Embryonic facial prominence (tissue), 1 donor: Measurements from ENCODE around the gene ISG20L2.
"Not testable (repeated sequence)": the region's sequence is repeated elsewhere in the genome, so short reads cannot be mapped to it uniquely, and the experiment has no call there.

Experiments
- DNase-seq: peaks from one replicate; pipeline ENCODE4 v3.0.0-alpha.2; 2016; ENCODE audit errors: extremely low spot score

The ISG20L2 gene

DNA sequence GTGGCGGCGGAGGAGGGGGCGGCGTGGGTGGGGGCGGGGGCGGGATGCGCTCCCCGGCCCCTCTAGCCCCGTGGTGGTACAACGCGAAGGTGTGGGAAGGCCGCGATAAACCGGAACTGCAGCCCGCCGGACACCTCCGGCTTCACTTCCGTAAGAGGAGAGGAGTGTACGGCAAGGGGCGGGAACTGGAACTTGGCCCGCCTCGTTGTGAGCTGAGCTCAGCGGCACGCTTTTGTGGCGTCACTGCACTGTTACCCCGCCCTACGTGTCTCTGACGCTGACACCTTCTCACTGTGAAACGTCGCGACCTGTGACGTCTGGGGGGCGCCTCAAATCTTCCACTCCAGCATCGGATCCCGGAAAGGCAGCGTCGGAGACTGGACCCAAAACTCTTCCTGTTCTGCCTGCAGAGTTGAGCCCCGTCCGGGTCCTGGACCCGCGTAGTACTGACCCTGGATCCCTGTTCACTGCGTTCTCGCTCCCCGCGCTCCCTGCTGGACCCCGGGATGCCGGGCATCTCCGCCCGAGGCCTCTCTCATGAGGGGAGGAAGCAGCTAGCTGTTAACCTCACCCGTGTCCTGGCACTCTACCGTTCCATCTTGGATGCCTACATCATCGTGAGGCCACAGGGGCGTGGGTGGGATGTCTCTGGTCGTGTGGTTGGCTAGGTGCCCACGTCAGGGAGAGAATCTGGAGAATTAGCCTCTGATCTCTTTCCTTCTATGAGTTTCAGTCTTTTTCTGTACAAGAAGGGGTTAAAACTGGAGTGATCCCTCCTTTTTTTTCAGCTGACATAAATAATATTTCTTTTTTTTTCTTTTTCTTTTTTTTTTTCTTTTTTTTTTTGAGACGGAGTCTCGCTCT is at the start of gene ISG20L2:
TSS of gene ISG20L2 (minus strand) at position 168 of the 864 bp plus-strand sequence. CDS start 1,114 bp downstream, outside the sequence.
- peak; percentile 96 for DNase-seq

- no peak for DNase-seq
Measured at GRCh38 chr1:156777573-156777972, 49.0 kb upstream of the ISG20L2 start.

DNA sequence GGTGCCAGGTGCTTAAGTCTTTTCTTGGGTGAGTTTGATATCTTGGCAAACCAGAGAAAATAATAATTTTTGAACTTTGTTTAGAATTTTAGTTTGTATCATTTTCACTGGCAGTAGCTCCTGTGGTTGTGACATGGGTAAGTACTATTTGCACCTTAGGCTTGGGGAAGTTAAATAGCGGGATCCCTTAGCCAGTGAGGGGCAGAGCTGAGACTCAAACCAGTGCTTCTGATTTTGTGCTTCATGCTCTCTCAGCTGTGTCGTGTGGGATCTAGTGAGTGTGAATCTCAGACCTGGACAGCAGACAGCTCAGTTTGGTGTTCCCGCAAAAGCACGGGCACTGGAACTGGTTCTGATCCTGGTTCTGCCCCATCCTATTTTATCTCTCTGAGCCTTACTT is 48.4 kb upstream of the ISG20L2 start:
- no peak for DNase-seq

GRCh38 chr1:156775799-156776198 is 47.2 kb upstream of the ISG20L2 start:
- DNase-seq, result no peak

DNA sequence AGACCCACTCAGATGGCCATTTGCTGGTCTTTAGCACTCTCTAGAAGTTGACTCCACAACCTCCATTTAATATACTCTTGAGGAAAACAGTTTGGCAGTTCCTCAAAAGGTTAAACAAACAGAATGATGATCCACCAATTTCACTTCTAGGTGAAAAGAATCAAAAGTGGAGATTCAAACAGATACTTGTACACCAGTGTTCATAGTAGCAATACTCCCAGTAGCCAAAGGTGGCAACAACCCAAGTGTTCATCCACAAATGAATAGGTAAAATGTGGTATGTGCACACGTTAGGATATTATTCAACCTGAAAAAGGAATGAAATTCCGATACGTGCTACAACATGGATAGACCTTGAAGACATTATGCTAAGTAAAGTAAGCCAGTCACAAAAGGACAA is 45.0 kb upstream of the ISG20L2 start:
- DNase-seq, result no peak

GRCh38 chr1:156772728-156773497 is 44.3 kb upstream of the ISG20L2 start:
- no peak for DNase-seq

DNA sequence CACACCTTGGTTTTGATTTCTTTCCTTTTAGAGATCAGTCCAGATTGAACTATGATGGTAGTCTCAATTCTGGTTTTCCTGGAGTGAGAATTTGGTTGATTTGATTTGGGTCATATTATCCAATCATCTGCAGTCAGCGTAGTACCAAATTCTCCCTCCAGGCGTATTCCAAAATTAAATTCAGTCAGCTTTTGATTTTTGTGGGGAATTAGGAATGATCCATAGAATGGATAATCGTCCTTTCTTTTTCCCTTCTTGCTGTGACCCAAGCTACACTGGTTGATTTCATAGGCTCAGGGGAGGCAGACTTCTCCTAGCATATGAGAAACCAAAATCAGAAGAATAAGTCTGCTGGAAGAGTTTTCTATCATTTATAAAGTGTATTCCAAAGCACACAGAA is 43.7 kb upstream of the ISG20L2 start:
- DNase-seq, result no peak

GRCh38 chr1:156768610-156769295 is 40.2 kb upstream of the ISG20L2 start:
- no peak for DNase-seq

GRCh38 chr1:156767879-156768604 is 39.5 kb upstream of the ISG20L2 start:
- DNase-seq, result no peak

DNA sequence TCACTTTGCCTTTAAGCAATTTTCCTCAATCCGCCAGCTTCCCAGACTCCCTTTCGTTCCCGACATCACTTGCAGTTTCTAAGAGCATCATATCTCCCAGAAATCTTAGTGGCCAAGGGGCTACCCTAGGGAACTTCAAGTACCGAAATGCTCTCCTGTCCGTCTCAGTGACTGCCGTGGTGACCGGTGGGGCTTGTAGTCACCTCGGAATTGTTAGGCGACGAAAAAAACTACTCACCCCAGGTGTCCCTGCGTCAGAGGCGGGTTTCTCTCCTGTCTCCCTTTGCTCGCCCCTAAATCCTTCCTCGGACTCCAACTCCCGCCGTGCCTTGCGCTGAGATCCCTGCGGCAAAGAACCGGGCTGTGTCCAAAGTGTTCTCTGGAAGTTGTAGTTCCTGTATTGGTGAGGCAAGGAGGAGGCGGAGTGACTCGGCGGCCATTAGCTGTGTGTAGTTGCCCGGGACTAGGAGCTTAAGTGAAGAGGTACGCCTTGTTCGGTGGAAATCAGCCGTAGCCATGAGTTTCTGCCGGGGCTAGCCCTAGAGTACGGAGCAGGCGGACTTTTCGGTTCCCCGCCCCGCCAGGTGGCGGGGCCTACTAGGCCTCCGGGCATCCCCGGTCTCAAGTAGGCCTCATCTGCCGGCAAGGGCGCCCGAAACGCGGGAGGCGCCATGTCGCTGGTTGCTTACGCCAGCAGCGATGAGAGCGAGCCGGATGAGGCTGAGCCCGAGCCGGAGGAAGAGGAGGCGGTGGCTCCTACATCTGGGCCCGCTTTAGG is 38.7 kb upstream of the ISG20L2 start, which contains the start of gene PRCC:
TSS of gene PRCC (plus strand) at position 435 of the 778 bp plus-strand sequence. CDS start at position 672, 237 bp downstream.
- peak; percentile 100 for DNase-seq

DNA sequence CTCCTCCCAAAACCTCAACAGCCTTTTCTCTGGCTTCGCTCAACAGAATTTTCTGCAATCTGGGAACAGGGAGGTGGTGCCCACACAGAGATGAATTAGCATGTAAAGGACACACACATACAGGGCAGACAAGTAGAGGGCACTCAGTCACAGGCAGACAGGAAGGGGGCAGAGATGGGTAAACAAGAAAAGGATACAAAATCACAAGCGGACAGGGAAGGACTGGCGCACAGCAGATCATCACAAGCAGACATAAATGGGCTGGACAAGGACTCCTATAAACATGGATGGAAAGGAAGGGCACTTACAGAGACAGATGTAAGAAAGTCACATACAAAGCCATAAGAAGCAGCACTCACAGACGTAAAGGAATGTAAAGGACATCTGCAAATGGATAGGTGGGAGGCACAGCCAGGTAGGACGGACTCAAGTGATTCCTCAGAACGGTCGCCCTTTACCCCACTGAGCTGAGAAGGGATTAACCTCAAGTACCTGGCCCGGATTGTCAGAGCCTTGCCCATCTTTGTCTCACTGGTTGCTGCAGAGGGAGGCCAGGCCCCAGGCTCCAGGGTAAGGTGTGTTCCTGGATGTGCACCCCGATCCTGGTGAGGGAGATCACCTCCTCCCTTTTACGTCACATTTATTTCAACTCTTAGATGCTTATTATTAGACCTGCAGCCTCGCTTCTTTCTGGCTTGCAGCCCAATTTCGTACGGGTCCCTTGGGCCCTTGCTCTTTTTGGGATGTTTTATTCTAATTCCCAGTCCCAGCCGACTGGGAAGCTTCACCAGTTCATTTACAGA is 37.9 kb upstream of the ISG20L2 start:
- DNase-seq, result no peak

DNA sequence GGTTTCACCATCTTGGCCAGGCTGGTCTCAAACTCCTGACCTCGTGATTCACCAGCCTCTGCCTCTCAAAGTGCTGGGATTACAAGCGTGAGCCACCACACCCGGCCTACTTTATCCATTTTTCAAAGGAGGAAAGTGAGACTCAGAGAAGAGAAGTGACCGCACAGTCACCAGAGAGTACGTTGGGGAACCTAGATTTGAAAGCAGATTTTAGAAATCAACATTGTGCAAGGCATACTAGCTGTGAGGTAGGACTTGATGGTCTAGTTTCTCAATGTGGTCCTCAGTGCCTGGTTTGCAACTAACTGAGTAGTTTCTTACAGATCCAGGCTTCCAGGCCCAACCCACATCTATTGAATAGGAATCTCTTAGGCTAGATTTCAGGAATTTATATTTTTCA is 37.1 kb upstream of the ISG20L2 start:
- no peak for DNase-seq

GRCh38 chr1:156765136-156765535 is 36.6 kb upstream of the ISG20L2 start:
- DNase-seq, result not testable (repeated sequence)

- DNase-seq, result no peak
Measured at GRCh38 chr1:156760796-156761104, 32.2 kb upstream of the ISG20L2 start.

DNA sequence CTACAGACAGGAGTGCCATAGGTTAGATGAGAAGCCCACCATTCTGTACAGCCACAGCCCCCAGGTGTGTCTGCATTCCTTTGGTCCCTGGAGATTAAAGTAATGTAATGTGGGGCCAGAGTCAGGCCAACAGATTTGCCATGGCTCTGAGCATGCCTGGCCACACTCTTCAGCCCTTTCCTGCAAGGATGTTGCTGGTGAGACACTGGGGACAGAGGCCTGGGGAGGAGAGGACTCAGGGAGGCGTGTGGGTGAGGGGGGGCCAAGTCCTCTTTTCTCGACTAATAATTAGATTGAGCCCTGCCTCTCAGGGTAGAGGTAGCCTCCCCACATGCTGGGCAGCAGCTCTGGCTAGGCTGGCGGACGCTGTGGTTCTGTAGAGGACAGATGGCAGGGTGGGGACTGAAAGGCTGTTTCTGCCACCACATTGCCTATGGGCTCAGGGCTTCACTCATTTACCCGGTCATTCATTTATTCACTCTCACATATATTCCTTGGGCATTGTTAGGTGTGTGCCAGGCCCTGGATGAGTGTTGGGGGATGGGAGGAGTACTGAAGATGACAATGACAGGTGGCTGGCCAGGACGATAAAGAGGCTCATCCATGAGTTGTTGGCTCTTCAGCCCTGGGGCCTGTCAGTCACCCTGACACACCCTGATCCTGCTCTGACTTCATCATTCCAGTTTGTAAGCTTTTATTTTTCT is 31.7 kb upstream of the ISG20L2 start:
- DNase-seq, result no peak

- DNase-seq, result not testable (repeated sequence)
Measured at GRCh38 chr1:156757572-156758253, 29.1 kb upstream of the ISG20L2 start.

DNA sequence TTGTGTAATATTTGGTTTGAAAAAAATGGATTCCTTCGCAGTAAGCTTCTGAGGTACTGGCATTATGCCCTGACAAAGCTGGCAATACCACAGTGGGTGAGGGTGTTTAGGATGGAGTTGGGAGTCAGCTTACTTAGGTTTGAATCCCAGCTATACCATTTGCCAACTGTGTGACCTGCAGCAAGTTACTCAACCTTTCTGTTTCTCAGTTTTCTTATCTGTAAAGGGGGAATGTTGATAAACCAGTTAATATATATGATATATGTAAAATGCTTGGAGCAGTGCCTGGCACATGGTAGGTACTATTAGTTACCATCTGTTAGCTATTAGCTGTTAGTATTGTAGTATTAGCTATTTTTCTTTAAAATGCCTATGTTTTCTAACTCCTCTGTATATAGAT is 27.8 kb upstream of the ISG20L2 start:
- DNase-seq, result no peak

- no peak for DNase-seq
Measured at GRCh38 chr1:156755527-156755950, 27.0 kb upstream of the ISG20L2 start.

DNA sequence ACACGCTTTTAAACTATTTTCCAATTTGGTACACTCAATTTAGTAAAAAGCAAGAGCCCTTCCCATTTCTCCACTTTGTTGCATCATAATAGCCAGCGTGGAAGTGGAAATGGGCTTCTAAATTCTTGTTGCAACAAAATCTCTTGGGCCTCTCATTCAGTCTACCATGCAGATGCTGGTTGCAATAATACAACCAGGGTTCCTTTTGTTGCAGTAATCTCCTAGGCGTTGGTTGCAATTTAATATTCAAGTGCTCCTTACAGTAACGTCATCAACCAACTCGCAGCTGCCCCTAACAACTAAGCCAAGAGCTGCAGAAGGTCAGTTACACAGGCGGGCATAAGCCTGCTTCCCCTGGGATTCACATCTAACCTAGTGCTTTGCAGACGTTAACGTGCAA is 25.7 kb upstream of the ISG20L2 start:
- no peak for DNase-seq
